Natural killer cell treated with Interleukin-12 subunit alpha and Interleukin-12 subunit beta and Interleukin-15 and Interleukin-18, amount 100 ng/mL, for 72 hours (primary cell): ENCODE measurements around the gene CNOT6. TPM values are rescaled to one million over a fixed set of nuclear protein-coding genes. Genes with fewer than 3 reads are reported as not detected.

ENCODE experiments used
- ATAC-seq, 2 donors: fragments of 150-1000 bp; cut with Tn5 transposase in 1 of 2; sonication (Bioruptor Pico), chemical (Tn5 transposase) in 1 of 2; 2 replicates each; pipeline ENCODE4 v1.10.0; 2021
- DNase-seq: peaks from one replicate; pipeline ENCODE4 v3.0.0; 2022; ENCODE audit warnings: low spot score
- H3K27ac Mint-ChIP-seq, 2 donors: 1 replicate in 1 of 2; 2 replicates in 1 of 2; pipeline ENCODE4 v1.8.0; 2022; ENCODE audit warnings: mixed read lengths in 2 of 2, mild to moderate bottlenecking in 1 of 2, moderate library complexity in 1 of 2
- H3K27me3 Mint-ChIP-seq, 2 donors: 1 replicate in 1 of 2; 2 replicates in 1 of 2; pipeline ENCODE4 v1.8.0; 2022; ENCODE audit warnings: mixed read lengths in 2 of 2
- H3K36me3 Mint-ChIP-seq: one replicate; pipeline ENCODE4 v1.8.0; 2022; ENCODE audit warnings: mixed read lengths
- H3K4me1 Mint-ChIP-seq, 2 donors: 1 replicate in 1 of 2; 2 replicates in 1 of 2; pipeline ENCODE4 v1.8.0; 2022; ENCODE audit warnings: low read depth in 2 of 2, mixed read lengths in 2 of 2, mild to moderate bottlenecking in 1 of 2
- H3K4me3 Mint-ChIP-seq: one replicate; pipeline ENCODE4 v1.8.0; 2022; ENCODE audit warnings: mixed read lengths
- H3K9me3 Mint-ChIP-seq: 2 replicates; pipeline ENCODE4 v1.8.0; 2022; ENCODE audit warnings: mixed read lengths
- total RNA-seq, 2 donors: library from RNA; stranded (reverse); gene quantifications; one replicate each; pipeline ENCODE4 v1.2.3, GENCODE V29; 2022

Gene CNOT6
- total RNA-seq, 2 donors from 2014 or later = 32.8 to 38.5 TPM

DNA sequence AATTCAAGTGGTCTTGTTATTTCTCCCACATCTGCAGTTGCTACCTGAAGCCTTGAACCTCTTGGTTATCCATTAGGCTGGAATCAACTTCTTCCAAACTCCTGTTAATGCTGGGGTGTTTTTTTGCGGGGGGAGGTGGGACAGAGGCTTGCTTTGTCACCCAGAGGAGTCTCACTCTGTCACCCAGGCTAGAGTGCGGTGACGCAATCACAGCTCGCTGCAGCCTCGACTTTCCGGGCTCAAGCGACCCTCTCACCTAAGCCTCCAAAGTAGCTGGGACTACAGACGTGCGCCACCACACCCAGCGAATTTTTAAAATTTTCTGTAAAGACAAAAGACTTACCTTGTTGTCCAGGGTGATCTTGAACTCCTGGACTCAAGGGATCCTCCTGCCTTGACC, 92.7 kb downstream of the CNOT6 start:
- Mint-ChIP-seq H3K36me3 (peaks cover under 1% of the 10 kb centered on the region), H3K27ac (no peak overlapping the region), H3K4me3 (no peak overlapping the region), H3K27me3 (peaks cover 12 to 22% of the 10 kb centered on the region in 2 donors), H3K9me3 (no peaks in the 10 kb centered on the region), H3K4me1 (no peaks in the 10 kb centered on the region)
- DNase-seq (no peak), ATAC-seq (no peak)

DNA sequence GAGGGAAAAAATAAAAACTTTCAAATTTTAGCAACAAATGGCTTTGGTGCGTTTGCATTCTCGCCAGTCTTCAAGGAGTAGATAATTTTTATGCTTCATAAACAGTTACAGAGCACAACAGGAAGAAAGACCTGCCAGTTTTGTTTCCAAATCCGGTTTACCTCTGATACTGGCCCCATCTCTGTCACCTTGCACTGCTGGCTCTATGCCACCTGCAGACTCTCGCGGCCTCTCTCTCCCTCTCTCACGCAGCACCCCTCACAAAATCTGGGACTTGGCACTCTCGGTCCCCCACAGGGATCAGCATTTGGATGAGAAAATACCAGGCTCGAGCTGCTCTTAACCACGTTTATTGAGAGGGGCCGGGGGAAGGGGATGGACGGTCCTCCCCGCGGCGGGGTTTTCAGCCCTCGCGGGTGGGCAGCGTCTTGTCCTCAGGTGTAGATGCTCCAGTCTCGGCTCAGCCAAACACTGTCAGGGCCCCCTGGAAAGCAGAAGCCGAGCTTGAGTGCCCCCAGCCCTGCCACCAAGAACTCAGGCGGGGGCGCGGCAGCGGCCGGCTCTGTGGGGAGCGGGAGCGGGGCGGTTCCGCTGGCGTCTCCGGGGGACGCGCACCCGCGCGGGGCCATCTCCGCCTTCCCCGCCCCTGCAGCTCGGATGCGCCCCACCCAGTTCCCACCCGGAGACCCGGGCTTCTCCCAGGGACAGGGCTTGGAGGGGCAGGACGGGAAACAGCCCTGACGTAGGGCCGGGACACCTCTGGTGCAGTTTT, 95.8 kb downstream of the CNOT6 start:
- H3K9me3 Mint-ChIP-seq = no peaks in the 10 kb centered on the region
- no peak overlapping the region for H3K27ac Mint-ChIP-seq
- peaks cover 0 to 4% of the 10 kb centered on the region in 2 donors for H3K4me1 Mint-ChIP-seq
- ATAC-seq (no peak), DNase-seq (no peak)
- peaks cover 5% of the 10 kb centered on the region for H3K36me3 Mint-ChIP-seq
- no peak overlapping the region for H3K4me3 Mint-ChIP-seq
- H3K27me3 Mint-ChIP-seq = peaks cover 18 to 19% of the 10 kb centered on the region in 2 donors

DNA sequence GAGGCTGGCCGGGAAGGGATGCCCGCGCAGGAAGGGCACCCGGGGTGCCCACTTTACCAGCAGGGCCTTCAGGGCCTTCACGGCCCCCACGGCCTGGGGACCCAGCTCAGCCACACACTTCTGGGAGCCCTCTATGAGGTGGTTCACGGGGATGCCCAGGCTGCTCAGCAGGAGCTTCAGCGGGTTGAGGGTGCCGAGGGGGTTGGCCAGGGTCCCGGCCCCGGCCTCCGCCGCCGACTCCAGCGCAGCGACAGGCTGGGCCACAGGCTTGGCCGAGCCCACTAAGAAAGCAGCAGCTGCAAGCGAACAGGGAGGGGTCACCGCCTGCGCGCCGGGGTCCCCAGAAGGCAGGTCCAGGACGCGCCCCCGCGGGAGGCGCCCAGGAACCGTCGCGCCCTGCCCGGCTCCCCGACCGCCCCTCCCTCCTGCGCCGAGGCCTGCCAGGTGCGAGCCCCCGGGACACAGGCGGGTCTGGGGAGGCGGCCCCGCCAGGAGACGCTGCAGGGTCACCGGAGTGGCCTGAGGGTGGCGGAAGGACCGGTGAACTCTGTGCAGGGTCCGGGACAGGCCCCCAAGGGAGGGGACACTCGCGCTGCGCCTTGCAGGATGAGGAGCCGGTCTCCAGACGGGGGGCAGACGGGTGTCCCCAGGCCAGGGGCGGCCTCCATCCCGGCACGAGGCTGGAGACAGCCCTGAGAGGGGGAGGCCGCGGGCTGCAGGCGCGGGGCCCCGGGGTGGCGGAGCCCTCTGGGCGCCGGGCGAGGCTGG, 96.5 kb downstream of the CNOT6 start:
- Mint-ChIP-seq H3K4me1 (peaks cover 0 to 4% of the 10 kb centered on the region in 2 donors), H3K36me3 (peaks cover 5% of the 10 kb centered on the region), H3K4me3 (no peak overlapping the region), H3K27me3 (peaks cover 17 to 18% of the 10 kb centered on the region in 2 donors), H3K27ac (no peak overlapping the region), H3K9me3 (no peaks in the 10 kb centered on the region)
- no peak for ATAC-seq
- DNase-seq = peak; percentile 50

GRCh38 chr5:180591311-180591887, 97.2 kb downstream of the CNOT6 start, which contains the start of gene SCGB3A1:
SCGB3A1 (minus strand) TSS chr5:180591499; CDS start chr5:180591462, 37 bp downstream.
- H3K36me3 Mint-ChIP-seq = peaks cover 5% of the 10 kb centered on the region
- peaks cover 0 to 4% of the 10 kb centered on the region in 2 donors for H3K4me1 Mint-ChIP-seq
- H3K27me3 Mint-ChIP-seq = peaks cover 16 to 18% of the 10 kb centered on the region in 2 donors
- H3K27ac Mint-ChIP-seq = no peak within 1 kb of the TSS
- ATAC-seq (no peak), DNase-seq (no peak)
- no peak within 1 kb of the TSS for H3K4me3 Mint-ChIP-seq
- H3K9me3 Mint-ChIP-seq = no peaks in the 10 kb centered on the region

DNA sequence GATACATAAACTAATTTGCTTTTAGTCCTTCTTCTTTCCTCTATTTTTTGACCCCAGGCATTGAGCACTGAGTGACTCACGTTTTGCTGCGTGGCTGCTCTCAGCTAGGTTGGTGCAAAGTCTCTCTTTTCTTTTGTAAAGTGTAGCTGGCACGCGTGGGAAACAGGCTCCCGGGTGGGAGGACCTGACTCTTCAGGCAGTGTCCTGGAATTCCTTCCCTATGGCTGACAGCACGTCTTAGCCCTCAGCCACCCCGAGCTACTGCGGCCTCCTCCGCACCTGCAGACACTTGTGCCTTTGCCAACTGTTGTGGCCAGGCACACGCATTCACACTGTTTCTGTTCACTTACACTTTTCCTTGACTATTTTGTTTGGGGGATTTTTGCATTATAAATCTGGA, 98.0 kb downstream of the CNOT6 start:
- H3K4me3 Mint-ChIP-seq = no peak overlapping the region
- peaks cover 0 to 4% of the 10 kb centered on the region in 2 donors for H3K4me1 Mint-ChIP-seq
- H3K27ac Mint-ChIP-seq = no peak overlapping the region
- peaks cover 5% of the 10 kb centered on the region for H3K36me3 Mint-ChIP-seq
- ATAC-seq (no peak), DNase-seq (no peak)
- H3K27me3 Mint-ChIP-seq = peaks cover 12 to 18% of the 10 kb centered on the region in 2 donors
- H3K9me3 Mint-ChIP-seq = no peaks in the 10 kb centered on the region

- Mint-ChIP-seq H3K36me3 (peaks cover 5% of the 10 kb centered on the region), H3K27ac (no peak overlapping the region), H3K27me3 (peaks cover 12 to 18% of the 10 kb centered on the region in 2 donors), H3K9me3 (no peaks in the 10 kb centered on the region), H3K4me1 (peaks cover 0 to 4% of the 10 kb centered on the region in 2 donors), H3K4me3 (no peak overlapping the region)
- no peak for ATAC-seq
- no peak for DNase-seq
Measured at GRCh38 chr5:180593446-180594206, 99.4 kb downstream of the CNOT6 start.

DNA sequence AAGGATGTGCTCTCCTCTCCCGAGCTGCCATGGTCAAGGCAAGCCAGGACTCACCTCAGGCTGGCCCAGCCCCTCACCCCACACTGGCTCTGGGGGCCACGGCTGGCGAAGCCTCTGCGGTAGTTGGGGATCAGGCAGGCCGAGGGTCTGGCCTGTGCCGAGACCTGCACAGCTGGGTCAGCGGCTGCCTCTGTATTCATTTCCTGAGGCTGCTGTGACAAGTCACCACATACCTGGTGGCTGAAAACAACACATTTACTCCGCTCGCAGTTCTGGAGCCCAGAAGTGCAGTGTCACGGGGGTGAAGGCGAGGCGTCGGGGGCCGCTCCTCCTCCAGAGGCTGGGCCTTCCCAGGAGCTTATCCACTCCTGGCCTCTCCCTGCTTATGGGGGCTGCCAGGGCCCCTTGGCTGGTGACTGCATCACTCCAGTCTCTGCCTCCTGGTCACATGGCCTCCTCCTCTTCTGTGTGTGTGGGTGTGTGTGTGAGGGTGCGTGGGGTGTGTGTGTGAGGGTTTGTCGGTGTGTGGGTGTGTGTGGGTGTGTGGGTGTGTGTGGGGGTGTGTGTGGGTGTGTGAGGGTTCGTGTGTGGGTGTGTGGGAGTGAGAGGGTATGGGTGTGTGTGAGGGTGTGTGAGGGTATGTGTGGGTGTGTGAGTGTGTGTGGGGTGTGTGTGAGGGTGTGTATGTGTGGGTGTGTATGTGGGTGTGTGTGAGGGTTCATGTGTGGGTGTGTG, 100.3 kb downstream of the CNOT6 start:
- Mint-ChIP-seq H3K27ac (no peak overlapping the region), H3K27me3 (peaks cover 12 to 13% of the 10 kb centered on the region in 2 donors), H3K9me3 (no peaks in the 10 kb centered on the region), H3K4me1 (peaks cover 0 to 4% of the 10 kb centered on the region in 2 donors), H3K4me3 (no peak overlapping the region), H3K36me3 (peaks cover 5% of the 10 kb centered on the region)
- DNase-seq = no peak
- ATAC-seq = no peak

DNA sequence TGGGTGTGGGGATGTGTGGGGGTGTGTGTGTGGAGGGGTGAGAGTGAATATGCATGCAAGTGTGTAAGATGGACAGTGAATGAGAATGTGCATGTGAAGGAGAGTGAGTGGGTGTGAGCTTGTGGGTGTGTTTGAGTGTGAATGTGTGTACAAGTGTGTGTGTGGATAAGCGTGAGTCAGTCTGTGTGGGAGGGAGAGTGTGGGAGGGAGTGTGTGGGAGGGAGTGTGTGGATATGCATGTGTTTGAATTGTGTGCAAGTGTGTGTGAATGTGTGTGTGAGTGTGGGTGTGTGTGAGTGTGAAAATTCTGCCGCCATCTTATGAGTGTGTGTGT, 100.8 kb downstream of the CNOT6 start:
- no peak for ATAC-seq
- no peaks in the 10 kb centered on the region for H3K9me3 Mint-ChIP-seq
- H3K4me3 Mint-ChIP-seq = no peak overlapping the region
- peaks cover 10 to 12% of the 10 kb centered on the region in 2 donors for H3K27me3 Mint-ChIP-seq
- no peak for DNase-seq
- H3K4me1 Mint-ChIP-seq = peaks cover 0 to 4% of the 10 kb centered on the region in 2 donors
- peaks cover 5% of the 10 kb centered on the region for H3K36me3 Mint-ChIP-seq
- H3K27ac Mint-ChIP-seq = no peak overlapping the region

GRCh38 chr5:180595381-180596114, 101.4 kb downstream of the CNOT6 start:
- DNase-seq (no peak), ATAC-seq (no peak)
- H3K9me3 Mint-ChIP-seq = no peaks in the 10 kb centered on the region
- H3K27me3 Mint-ChIP-seq = peaks cover 10 to 12% of the 10 kb centered on the region in 2 donors
- peaks cover 0 to 4% of the 10 kb centered on the region in 2 donors for H3K4me1 Mint-ChIP-seq
- no peak overlapping the region for H3K4me3 Mint-ChIP-seq
- H3K27ac Mint-ChIP-seq = no peak overlapping the region
- H3K36me3 Mint-ChIP-seq = peaks cover 5% of the 10 kb centered on the region

DNA sequence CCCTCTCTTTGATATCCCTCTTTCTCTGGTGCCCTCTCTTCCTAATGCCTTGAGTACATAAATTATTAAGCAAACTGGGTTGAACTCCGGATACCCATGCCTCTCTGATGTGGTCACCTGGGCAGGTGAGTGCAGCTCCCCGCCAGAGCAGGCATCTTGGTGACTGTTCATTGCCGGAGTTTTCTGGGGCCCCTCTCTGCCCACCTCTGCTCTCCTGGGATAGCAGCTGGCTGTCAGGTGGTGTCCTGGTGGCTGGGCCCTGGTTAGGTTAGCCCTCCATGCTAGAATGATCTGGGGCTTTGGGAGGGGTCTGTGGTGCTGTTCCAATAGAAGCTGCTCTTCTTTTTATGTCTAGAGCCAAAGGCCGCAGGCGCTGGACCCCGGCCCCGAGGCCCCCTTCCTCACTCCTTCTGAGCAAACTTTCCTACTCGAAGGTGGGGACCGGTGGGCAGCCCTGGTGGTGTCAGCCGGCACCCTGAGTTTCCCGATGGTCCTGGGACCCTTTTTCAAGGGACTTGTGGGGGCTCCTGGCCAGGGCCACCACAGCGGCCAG, 102.0 kb downstream of the CNOT6 start:
- no peak overlapping the region for H3K4me3 Mint-ChIP-seq
- peaks cover 10 to 12% of the 10 kb centered on the region in 2 donors for H3K27me3 Mint-ChIP-seq
- H3K27ac Mint-ChIP-seq = no peak overlapping the region
- H3K4me1 Mint-ChIP-seq = peaks cover 0 to 4% of the 10 kb centered on the region in 2 donors
- H3K9me3 Mint-ChIP-seq = no peaks in the 10 kb centered on the region
- DNase-seq (no peak), ATAC-seq (no peak)
- peaks cover 5% of the 10 kb centered on the region for H3K36me3 Mint-ChIP-seq

GRCh38 chr5:180596668-180597231, 102.6 kb downstream of the CNOT6 start:
- H3K36me3 Mint-ChIP-seq = peaks cover 5% of the 10 kb centered on the region
- no peaks in the 10 kb centered on the region for H3K9me3 Mint-ChIP-seq
- H3K27me3 Mint-ChIP-seq = peaks cover 10 to 14% of the 10 kb centered on the region in 2 donors
- peak in 1 of 2 donors; percentile 7 for ATAC-seq
- H3K4me3 Mint-ChIP-seq = no peak overlapping the region
- H3K27ac Mint-ChIP-seq = no peak overlapping the region
- peak; percentile 44 for DNase-seq
- peaks cover 0 to 4% of the 10 kb centered on the region in 2 donors for H3K4me1 Mint-ChIP-seq

DNA sequence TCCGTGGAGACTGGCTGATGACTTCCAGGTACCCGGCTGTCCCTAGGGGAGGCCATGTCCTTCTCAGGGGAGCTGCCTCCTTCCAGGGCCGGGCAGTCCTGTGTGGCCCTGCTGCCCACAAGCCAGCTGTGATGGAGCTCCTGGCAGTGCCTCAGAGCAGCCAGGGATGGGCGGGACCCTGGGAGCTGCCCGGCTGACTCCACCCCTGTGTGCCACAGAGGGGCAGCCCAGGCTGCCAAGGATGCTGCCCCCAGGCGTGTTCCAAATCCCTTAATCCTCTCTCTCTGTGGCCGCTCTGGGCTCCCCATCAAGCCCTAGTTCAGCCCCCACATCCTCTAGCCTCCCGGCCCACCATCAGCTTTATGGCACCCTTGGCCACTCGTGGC, 104.1 kb downstream of the CNOT6 start:
- Mint-ChIP-seq H3K9me3 (no peaks in the 10 kb centered on the region), H3K36me3 (no peaks in the 10 kb centered on the region), H3K27me3 (peaks cover 0 to 5% of the 10 kb centered on the region in 2 donors), H3K27ac (no peak overlapping the region), H3K4me3 (no peak overlapping the region), H3K4me1 (no peaks in the 10 kb centered on the region)
- no peak for ATAC-seq
- no peak for DNase-seq
